KOPT-K1 (cell line): Measurements from ENCODE around the gene CLPSL1.

ENCODE experiments used
- H3K27ac ChIP-seq: fragments of 200-600 bp; sonication (generic); 2 replicates; pipeline ENCODE4 v1.5.1; 2016; ENCODE audit warnings: antibody characterized with exemption, mild to moderate bottlenecking, low read depth, low read length; ENCODE audit not compliant: poor library complexity, severe bottlenecking
- H3K36me3 ChIP-seq: fragments of 200-600 bp; sonication (generic); 2 replicates; pipeline ENCODE4 v1.5.1; 2017; ENCODE audit warnings: antibody characterized with exemption, mild to moderate bottlenecking, low read length, moderate library complexity; ENCODE audit not compliant: insufficient read depth
- H3K9me3 ChIP-seq: fragments of 200-600 bp; sonication (generic); 2 replicates; pipeline ENCODE4 v1.5.1; 2017; ENCODE audit warnings: antibody characterized with exemption, low read length, mild to moderate bottlenecking; ENCODE audit not compliant: insufficient read depth, poor library complexity, severe bottlenecking

CLPSL1 gene

DNA sequence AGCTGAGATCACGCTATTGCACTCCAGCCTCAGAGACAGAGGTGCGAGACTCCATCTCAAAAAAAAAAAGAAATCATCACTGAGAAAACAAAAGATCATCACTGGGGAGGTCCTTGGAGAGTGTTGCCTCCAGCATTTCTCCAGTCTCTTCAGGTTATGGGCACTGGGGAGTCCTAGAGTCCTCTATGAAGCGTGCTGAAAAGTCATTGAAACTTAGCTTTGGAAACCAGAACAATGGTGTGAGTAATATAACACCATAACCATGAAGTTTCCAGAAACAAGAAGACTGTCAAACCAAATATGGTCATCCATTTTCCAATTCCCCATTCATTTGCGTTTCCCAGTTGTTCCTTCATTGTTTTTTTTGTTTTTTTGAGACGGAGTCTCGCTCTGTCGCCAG, 30.3 kb upstream of the CLPSL1 start:
- H3K9me3 ChIP-seq: peaks cover 9% of the 10 kb centered on the region
- no peaks in the 10 kb centered on the region for H3K36me3 ChIP-seq

GRCh38 chr6:35751594-35751993, 29.2 kb upstream of the CLPSL1 start:
- no peak overlapping the region for H3K27ac ChIP-seq
- H3K36me3 ChIP-seq: no peaks in the 10 kb centered on the region
- peaks cover 9% of the 10 kb centered on the region for H3K9me3 ChIP-seq

More for the DNA sequence above, 30.3 kb upstream of the CLPSL1 start:
- H3K27ac ChIP-seq: no peak overlapping the region

DNA sequence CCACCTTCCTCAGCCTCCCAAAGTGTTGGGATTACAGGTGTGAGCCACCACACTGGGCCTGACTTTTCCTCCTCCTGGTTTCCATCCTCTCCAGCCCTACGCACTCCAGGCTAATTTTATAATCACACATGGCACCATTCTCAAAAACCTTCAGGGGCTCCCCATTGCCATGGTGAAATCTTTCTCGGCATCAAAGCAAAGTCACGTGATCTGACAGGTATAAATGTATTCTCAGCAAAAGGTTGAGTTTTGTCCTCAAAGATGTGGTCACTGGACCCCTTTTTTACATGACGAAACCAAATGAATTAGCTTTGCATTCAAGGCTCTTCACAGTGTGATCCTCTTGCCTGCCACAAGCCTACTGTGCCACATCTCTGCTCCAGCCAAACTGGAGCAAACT, 28.5 kb upstream of the CLPSL1 start:
- Histone ChIP-seq H3K9me3 (peaks cover 7% of the 10 kb centered on the region), H3K36me3 (no peaks in the 10 kb centered on the region), H3K27ac (no peak overlapping the region)

GRCh38 chr6:35754452-35755277, 26.2 kb upstream of the CLPSL1 start:
- Histone ChIP-seq H3K27ac (no peak overlapping the region), H3K36me3 (no peaks in the 10 kb centered on the region), H3K9me3 (no peaks in the 10 kb centered on the region)

DNA sequence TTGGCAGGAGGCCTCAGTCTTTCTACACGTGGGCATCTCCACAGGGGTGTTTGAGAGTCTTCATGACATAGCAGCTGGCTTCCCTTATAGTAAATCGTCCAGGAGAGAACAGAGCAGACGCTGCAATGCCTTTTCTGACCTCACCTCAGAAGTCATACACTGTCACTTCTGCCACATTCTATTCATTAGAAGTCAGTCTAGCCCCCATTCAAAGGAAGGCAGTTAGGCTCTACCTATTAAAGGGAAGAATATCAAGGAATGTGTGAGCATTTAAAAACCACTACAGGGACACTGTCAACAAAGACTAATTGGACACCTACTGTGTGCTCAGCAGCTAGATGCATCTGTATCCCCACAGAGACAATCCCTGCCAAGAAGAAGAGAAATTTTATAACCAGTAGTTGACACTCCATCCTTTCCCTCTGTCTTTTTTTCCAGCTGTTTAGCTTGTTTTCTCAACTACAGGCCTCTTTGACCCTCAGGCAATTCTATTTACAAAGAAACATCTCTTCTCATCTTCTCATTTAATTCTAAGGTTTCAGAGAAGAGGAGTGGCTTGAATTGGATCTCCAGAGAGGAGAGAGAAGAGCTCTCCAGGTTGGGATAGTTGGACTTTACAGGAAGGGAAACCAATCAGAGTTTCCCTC, 25.4 kb upstream of the CLPSL1 start:
- no peaks in the 10 kb centered on the region for H3K36me3 ChIP-seq
- no peaks in the 10 kb centered on the region for H3K9me3 ChIP-seq
- no peak overlapping the region for H3K27ac ChIP-seq

- Histone ChIP-seq H3K9me3 (no peaks in the 10 kb centered on the region), H3K27ac (no peak overlapping the region), H3K36me3 (no peaks in the 10 kb centered on the region)
These were observed 23.2 kb upstream of the CLPSL1 start for GRCh38 chr6:35757456-35758123.

- no peaks in the 10 kb centered on the region for H3K36me3 ChIP-seq
- H3K27ac ChIP-seq: no peak overlapping the region
- H3K9me3 ChIP-seq: no peaks in the 10 kb centered on the region
These were observed 21.4 kb upstream of the CLPSL1 start for GRCh38 chr6:35759426-35759825.

GRCh38 chr6:35765739-35766138, 15.1 kb upstream of the CLPSL1 start:
- no peaks in the 10 kb centered on the region for H3K36me3 ChIP-seq
- H3K9me3 ChIP-seq: no peaks in the 10 kb centered on the region
- no peak overlapping the region for H3K27ac ChIP-seq

- Histone ChIP-seq H3K27ac (no peak overlapping the region), H3K9me3 (no peaks in the 10 kb centered on the region), H3K36me3 (no peaks in the 10 kb centered on the region)
These were observed 11.6 kb upstream of the CLPSL1 start for GRCh38 chr6:35769211-35769610.

GRCh38 chr6:35771343-35771627, 9.5 kb upstream of the CLPSL1 start:
- no peaks in the 10 kb centered on the region for H3K36me3 ChIP-seq
- no peaks in the 10 kb centered on the region for H3K9me3 ChIP-seq
- no peak overlapping the region for H3K27ac ChIP-seq

DNA sequence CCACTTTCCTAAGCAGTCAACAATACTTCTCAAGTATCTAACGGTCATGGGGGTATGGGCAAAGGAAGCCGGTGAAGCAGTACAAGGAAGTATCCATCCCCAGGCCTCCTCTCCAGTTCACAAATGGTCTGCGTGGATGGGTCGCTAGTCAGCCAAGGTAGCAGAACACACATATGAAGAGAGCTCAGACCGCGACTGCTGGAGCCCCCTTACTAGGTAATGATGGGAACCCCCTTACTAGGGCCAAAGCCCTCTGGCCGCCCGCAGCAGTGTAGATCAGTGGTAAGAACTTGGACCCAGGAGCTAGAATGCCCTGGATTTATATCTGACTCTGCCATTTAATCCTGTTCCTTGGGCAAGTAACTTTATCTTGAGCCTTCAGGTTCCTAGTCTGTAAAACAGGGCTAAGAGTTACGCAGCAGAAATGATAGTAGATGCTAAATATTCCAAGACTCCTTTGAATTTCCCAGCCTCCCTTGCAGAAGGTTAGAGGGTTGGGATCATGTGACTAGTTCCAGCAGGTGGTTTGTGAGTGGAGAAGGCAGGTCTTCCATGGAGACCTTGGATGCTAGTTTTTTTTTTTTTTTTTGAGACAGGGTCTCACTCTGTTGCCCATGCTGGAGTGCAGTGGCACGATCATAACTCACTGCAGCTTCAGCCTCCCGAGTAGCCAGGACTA, 6.6 kb upstream of the CLPSL1 start:
- Histone ChIP-seq H3K36me3 (no peaks in the 10 kb centered on the region), H3K9me3 (no peaks in the 10 kb centered on the region), H3K27ac (no peak overlapping the region)

GRCh38 chr6:35775031-35775430, 5.8 kb upstream of the CLPSL1 start:
- no peaks in the 10 kb centered on the region for H3K9me3 ChIP-seq

DNA sequence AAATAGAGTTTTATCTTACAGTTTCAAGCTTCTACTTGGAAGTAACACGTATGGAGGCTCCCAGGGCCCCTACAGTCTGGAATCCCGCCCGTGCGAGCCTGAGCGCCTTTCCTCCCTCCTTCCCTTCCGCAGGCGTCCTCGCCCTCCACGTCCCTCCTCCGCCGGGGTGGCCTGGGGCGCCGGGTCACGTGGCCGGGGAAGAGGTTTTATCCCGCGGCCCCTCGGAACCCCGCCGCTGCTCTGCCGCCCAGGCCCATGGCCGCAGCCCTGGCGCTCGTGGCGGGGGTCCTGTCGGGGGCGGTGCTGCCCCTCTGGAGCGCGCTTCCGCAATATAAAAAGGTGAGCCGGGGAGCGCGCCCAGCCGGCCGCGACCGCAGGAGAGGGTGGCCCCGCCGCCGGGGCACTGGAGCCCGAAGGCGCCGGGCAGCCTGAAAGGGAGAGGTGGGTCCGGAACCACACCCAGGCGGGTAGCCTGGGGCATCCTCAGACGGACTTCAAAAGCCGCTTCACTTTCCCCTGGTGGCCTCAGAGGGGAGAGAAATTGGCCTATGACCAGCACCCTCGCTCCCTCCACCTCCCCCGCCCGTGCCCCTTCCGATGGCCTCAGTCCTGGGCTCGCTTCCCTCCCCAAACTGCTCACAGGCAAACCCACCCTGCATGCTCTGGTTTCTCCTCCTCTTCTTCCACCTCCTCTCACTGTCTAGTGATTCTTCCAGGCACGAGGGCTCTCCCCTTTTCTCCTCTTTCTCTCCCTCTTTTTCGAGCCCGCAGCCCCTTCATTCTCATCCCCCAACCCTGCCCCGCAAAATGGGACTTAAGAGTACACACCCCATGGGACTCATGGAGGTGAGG, 4.2 kb upstream of the CLPSL1 start, which contains the start of gene CLPSL2:
TSS of gene CLPSL2 (plus strand) at position 235 of the 852 bp plus-strand sequence. CDS start at position 256, 21 bp downstream.
- Histone ChIP-seq H3K36me3 (no peaks in the 10 kb centered on the region), H3K27ac (no peak within 1 kb of the TSS), H3K9me3 (no peaks in the 10 kb centered on the region)

More at GRCh38 chr6:35775031-35775430, 5.8 kb upstream of the CLPSL1 start:
- H3K27ac ChIP-seq: no peak overlapping the region
- H3K36me3 ChIP-seq: no peaks in the 10 kb centered on the region

DNA sequence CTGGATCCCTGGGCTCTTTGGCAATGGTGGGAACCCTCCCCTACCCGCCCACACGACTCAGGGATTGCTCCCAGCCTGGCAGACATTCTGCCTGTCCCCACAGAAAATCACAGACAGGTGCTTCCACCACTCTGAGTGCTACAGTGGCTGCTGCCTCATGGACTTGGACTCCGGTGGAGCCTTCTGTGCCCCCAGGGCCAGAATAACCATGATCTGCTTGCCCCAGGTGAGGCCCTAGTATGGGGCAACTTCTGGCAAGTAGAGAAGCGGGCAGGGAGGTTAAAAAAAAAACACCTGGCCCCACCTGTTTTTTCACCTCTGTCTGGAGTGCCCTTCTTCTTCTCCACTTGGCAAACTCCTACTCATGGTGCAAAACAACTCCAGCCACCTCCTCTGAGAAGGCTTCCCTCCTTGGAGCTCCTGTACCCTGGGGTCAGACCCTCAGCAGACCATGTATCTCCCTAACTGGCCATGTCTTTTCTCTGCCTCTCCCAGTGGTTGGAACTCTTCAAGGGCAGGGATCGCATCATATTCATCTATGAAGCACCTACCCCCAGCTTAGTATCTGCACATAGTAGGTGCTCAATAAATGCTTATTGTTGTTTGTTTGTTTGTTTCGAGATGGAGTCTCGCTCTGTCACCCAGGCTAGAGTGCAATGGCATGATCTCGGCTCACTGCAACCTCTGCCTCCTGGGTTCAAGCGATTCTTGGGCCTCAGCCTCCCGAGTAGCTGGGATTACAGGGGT, 3.3 kb upstream of the CLPSL1 start:
- no peaks in the 10 kb centered on the region for H3K9me3 ChIP-seq
- H3K36me3 ChIP-seq: no peaks in the 10 kb centered on the region
- no peak overlapping the region for H3K27ac ChIP-seq
